Mesenchymal stem cell (in vitro differentiated cells and primary cell): Measurements from ENCODE around the gene FARS2.

Experiments
- DNase-seq: peaks from one replicate; pipeline ENCODE4 v3.0.0-alpha.2; 2013
- H2AFZ ChIP-seq: one replicate; pipeline ENCODE4 v1.6.1; 2013; ENCODE audit warnings: low read depth, mild to moderate bottlenecking, control low read depth, inconsistent platforms, low read length, moderate library complexity
- H2AK5ac ChIP-seq: 2 replicates; pipeline ENCODE4 v1.6.1; 2013; ENCODE audit warnings: low read length, moderate library complexity, mild to moderate bottlenecking, inconsistent platforms; ENCODE audit not compliant: severe bottlenecking
- H2BK120ac ChIP-seq: one replicate; pipeline ENCODE4 v1.6.1; 2013; ENCODE audit warnings: low read depth, mild to moderate bottlenecking, inconsistent platforms, low read length, moderate library complexity
- H2BK12ac ChIP-seq, 2 experiments: one replicate each; pipeline ENCODE4 v1.6.1; 2013; ENCODE audit warnings: inconsistent platforms in 2 of 2, low read length in 2 of 2, mild to moderate bottlenecking in 2 of 2, moderate library complexity in 2 of 2, control low read depth in 1 of 2
- H2BK15ac ChIP-seq: one replicate; pipeline ENCODE4 v1.6.1; 2013; ENCODE audit warnings: mild to moderate bottlenecking, low read depth, inconsistent platforms; ENCODE audit not compliant: poor library complexity, severe bottlenecking
- H2BK5ac ChIP-seq: 2 replicates; pipeline ENCODE4 v1.6.1; 2013; ENCODE audit warnings: low read depth, mild to moderate bottlenecking, low read length, control low read depth, inconsistent platforms; ENCODE audit not compliant: poor library complexity, severe bottlenecking
- H3K14ac ChIP-seq, 2 experiments: one replicate each; pipeline ENCODE4 v1.6.1; 2013; ENCODE audit warnings: inconsistent platforms in 2 of 2, low read length in 2 of 2, control low read depth in 1 of 2, mild to moderate bottlenecking in 1 of 2, moderate library complexity in 1 of 2
- H3K18ac ChIP-seq, 2 experiments: one replicate each; pipeline ENCODE4 v1.6.1; 2013; ENCODE audit warnings: inconsistent platforms in 2 of 2, low read length in 2 of 2, control low read depth in 1 of 2, low read depth in 1 of 2, mild to moderate bottlenecking in 1 of 2
- H3K23ac ChIP-seq, 2 experiments: one replicate each; pipeline ENCODE4 v1.6.1; 2013; ENCODE audit warnings: inconsistent platforms in 2 of 2, low read length in 2 of 2, mild to moderate bottlenecking in 2 of 2, moderate library complexity in 2 of 2, control low read depth in 1 of 2
- H3K27ac ChIP-seq: 2 replicates; pipeline ENCODE4 v1.5.1; 2013; ENCODE audit warnings: mild to moderate bottlenecking, moderate library complexity, low read length, control low read depth, inconsistent platforms; ENCODE audit not compliant: poor library complexity, severe bottlenecking
- H3K27me3 ChIP-seq, 2 experiments: 2 replicates each; pipeline versions ENCODE4 v1.6.1 to v1.7.0; 2013; ENCODE audit warnings: low read length in 2 of 2, mild to moderate bottlenecking in 2 of 2, moderate library complexity in 2 of 2, control low read depth in 1 of 2, inconsistent platforms in 1 of 2; ENCODE audit not compliant: control insufficient read depth in 1 of 2, insufficient read depth in 1 of 2
- H3K36me3 ChIP-seq, 2 experiments: 2 replicates each; pipeline versions ENCODE4 v1.6.1 to v1.7.0; 2013; ENCODE audit warnings: low read length in 2 of 2, control low read depth in 1 of 2, inconsistent platforms in 1 of 2, low read depth in 1 of 2, mild to moderate bottlenecking in 1 of 2; ENCODE audit not compliant: insufficient read depth in 2 of 2, control insufficient read depth in 1 of 2
- H3K4ac ChIP-seq, 2 experiments: one replicate each; pipeline ENCODE4 v1.6.1; 2013; ENCODE audit warnings: inconsistent platforms in 2 of 2, low read length in 2 of 2, mild to moderate bottlenecking in 2 of 2, moderate library complexity in 2 of 2, control low read depth in 1 of 2, low read depth in 1 of 2
- H3K4me1 ChIP-seq: 2 replicates; pipeline ENCODE4 v1.6.1; 2013; ENCODE audit warnings: low read depth, low read length, control low read depth; ENCODE audit not compliant: control insufficient read depth, insufficient read depth
- H3K4me2 ChIP-seq: 2 replicates; pipeline ENCODE4 v1.6.1; 2013; ENCODE audit warnings: low read length, mild to moderate bottlenecking, inconsistent platforms; ENCODE audit not compliant: poor library complexity, severe bottlenecking
- H3K4me3 ChIP-seq, 2 experiments: 2 replicates each; pipeline versions ENCODE4 v1.5.1 to v1.7.0; 2013; ENCODE audit warnings: low read length in 2 of 2, mild to moderate bottlenecking in 2 of 2, control low read depth in 1 of 2, low read depth in 1 of 2; ENCODE audit not compliant: insufficient read depth in 1 of 2
- H3K79me1 ChIP-seq: replicated peaks from 2 replicates; pipeline ENCODE4 v1.6.1; 2013; ENCODE audit warnings: mild to moderate bottlenecking, control low read depth, low read length, inconsistent platforms; ENCODE audit not compliant: poor library complexity, severe bottlenecking
- H3K9ac ChIP-seq: 2 replicates; pipeline ENCODE4 v1.7.0; 2013; ENCODE audit warnings: mild to moderate bottlenecking, low read length, moderate library complexity
- H3K9me3 ChIP-seq: 2 replicates; pipeline ENCODE4 v1.7.0; 2013; ENCODE audit warnings: mild to moderate bottlenecking, low read length; ENCODE audit not compliant: control insufficient read depth
- H4K8ac ChIP-seq: one replicate; pipeline ENCODE4 v1.6.1; 2013; ENCODE audit warnings: inconsistent platforms, mild to moderate bottlenecking, low read length, moderate library complexity
- H4K91ac ChIP-seq: one replicate; pipeline ENCODE4 v1.6.1; 2013; ENCODE audit warnings: mild to moderate bottlenecking, low read length, inconsistent platforms
- WGBS: methylation state at CpG from one replicate; pipeline ENCODE4 v1.1.7; 2013; ENCODE audit warnings: mixed read lengths; 5-methylcytosine and 5-hydroxymethylcytosine counted together

Gene FARS2

GRCh38 chr6:5305968-5306626 lies 44.8 kb downstream of the FARS2 start:
- DNase-seq, result peak; percentile 40
- no peaks in the 10 kb centered on the region for H3K9me3 ChIP-seq
- H4K91ac ChIP-seq, result no peak overlapping the region
- no peak overlapping the region for H2AK5ac ChIP-seq
- peaks cover 34% of the 10 kb centered on the region for H3K79me1 ChIP-seq
- no peak overlapping the region for H2BK5ac ChIP-seq
- H3K14ac ChIP-seq, result no peak overlapping the region
- no peak overlapping the region for H4K8ac ChIP-seq
- no peaks in the 10 kb centered on the region for H3K27me3 ChIP-seq
- peak overlapping the region in 1 of 2 experiments; percentile 19 for H3K18ac ChIP-seq
- H3K4ac ChIP-seq, result no peak overlapping the region
- H3K4me2 ChIP-seq, result no peak overlapping the region
- no peak overlapping the region for H3K4me3 ChIP-seq
- H3K9ac ChIP-seq, result no peak overlapping the region
- H2AFZ ChIP-seq, result no peak overlapping the region
- peaks cover 4% of the 10 kb centered on the region for H3K4me1 ChIP-seq
- no peak overlapping the region for H2BK12ac ChIP-seq
- H3K23ac ChIP-seq, result no peak overlapping the region
- no peak overlapping the region for H2BK15ac ChIP-seq
- no peaks in the 10 kb centered on the region for H3K36me3 ChIP-seq
- WGBS, result 10% methylated on average over 2 of the region's 5 CpGs
- no peak overlapping the region for H2BK120ac ChIP-seq
- no peak overlapping the region for H3K27ac ChIP-seq

DNA sequence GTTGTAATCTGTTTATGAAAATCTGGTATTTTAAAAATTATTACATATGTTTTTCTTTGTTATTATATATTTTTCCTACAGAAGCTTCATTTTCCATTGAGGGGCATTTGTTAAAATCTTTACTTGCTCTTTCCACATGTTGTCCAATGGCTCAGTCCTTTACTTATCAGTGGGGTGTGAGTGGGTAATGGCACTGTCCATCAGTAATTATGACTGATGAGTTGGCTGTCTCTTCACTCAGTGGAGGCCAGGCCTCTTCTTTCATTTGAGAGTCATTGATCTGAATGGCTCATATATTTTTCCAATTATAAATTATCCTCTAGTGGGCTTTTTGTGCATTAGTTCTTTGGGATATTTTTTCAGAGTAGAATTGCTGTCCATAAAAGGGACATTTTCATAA lies 45.7 kb downstream of the FARS2 start:
- no peak overlapping the region for H2BK5ac ChIP-seq
- no peak overlapping the region for H2BK15ac ChIP-seq
- no peaks in the 10 kb centered on the region for H3K9me3 ChIP-seq
- H3K79me1 ChIP-seq, result peaks cover 27% of the 10 kb centered on the region
- no peak overlapping the region for H2AK5ac ChIP-seq
- no peak overlapping the region for H3K4me2 ChIP-seq
- no peak overlapping the region for H2BK12ac ChIP-seq
- no peak overlapping the region for H3K14ac ChIP-seq
- no peak overlapping the region for H4K91ac ChIP-seq
- H3K4ac ChIP-seq, result no peak overlapping the region
- no peak for DNase-seq
- no peak overlapping the region for H3K4me3 ChIP-seq
- H3K23ac ChIP-seq, result no peak overlapping the region
- H2BK120ac ChIP-seq, result no peak overlapping the region
- no peak overlapping the region for H2AFZ ChIP-seq
- H4K8ac ChIP-seq, result no peak overlapping the region
- H3K36me3 ChIP-seq, result no peaks in the 10 kb centered on the region
- H3K27me3 ChIP-seq, result no peaks in the 10 kb centered on the region
- no peak overlapping the region for H3K27ac ChIP-seq
- no peak overlapping the region for H3K18ac ChIP-seq
- no peak overlapping the region for H3K9ac ChIP-seq
- peaks cover 4% of the 10 kb centered on the region for H3K4me1 ChIP-seq

GRCh38 chr6:5308066-5308465 lies 46.8 kb downstream of the FARS2 start:
- Histone ChIP-seq H3K14ac (no peak overlapping the region), H3K4ac (no peak overlapping the region), H3K4me3 (no peak overlapping the region), H2BK5ac (no peak overlapping the region), H2BK12ac (no peak overlapping the region), H3K9ac (no peak overlapping the region), H4K91ac (no peak overlapping the region), H3K4me2 (no peak overlapping the region), H3K36me3 (no peaks in the 10 kb centered on the region), H3K4me1 (peaks cover 2% of the 10 kb centered on the region), H3K18ac (no peak overlapping the region), H3K23ac (no peak overlapping the region), H2AK5ac (no peak overlapping the region), H3K9me3 (no peaks in the 10 kb centered on the region), H3K79me1 (peaks cover 27% of the 10 kb centered on the region), H3K27me3 (no peaks in the 10 kb centered on the region), H4K8ac (no peak overlapping the region), H2AFZ (no peak overlapping the region), H2BK120ac (no peak overlapping the region), H2BK15ac (no peak overlapping the region), H3K27ac (no peak overlapping the region)
- WGBS, result 89% methylated on average over 4 of the region's 4 CpGs
- no peak for DNase-seq

- Histone ChIP-seq H2BK12ac (no peak overlapping the region), H2AFZ (no peak overlapping the region), H3K36me3 (no peaks in the 10 kb centered on the region), H3K79me1 (peaks cover 22% of the 10 kb centered on the region), H3K9me3 (no peaks in the 10 kb centered on the region), H3K4me2 (no peak overlapping the region), H4K8ac (no peak overlapping the region), H3K27ac (no peak overlapping the region), H3K14ac (no peak overlapping the region), H3K4me1 (no peaks in the 10 kb centered on the region), H4K91ac (no peak overlapping the region), H3K4me3 (no peak overlapping the region), H3K23ac (no peak overlapping the region), H3K9ac (no peak overlapping the region), H3K27me3 (no peaks in the 10 kb centered on the region), H2BK5ac (no peak overlapping the region), H2BK120ac (no peak overlapping the region), H3K4ac (no peak overlapping the region), H2BK15ac (no peak overlapping the region), H3K18ac (no peak overlapping the region), H2AK5ac (no peak overlapping the region)
- 93% methylated on average over 4 of the region's 4 CpGs for WGBS
- DNase-seq, result no peak
These were observed 53.0 kb downstream of the FARS2 start for GRCh38 chr6:5314191-5314865.
